Renal cortical epithelial cell (primary cell): ENCODE measurements around the gene NCK2. TPM values are rescaled to one million over a fixed set of nuclear protein-coding genes. Genes with fewer than 3 reads are reported as not detected.

Source experiments
- DNase-seq: peaks from one replicate; pipeline ENCODE4 v3.0.0-alpha.2; 2011; ENCODE audit warnings: low read depth
- total RNA-seq: library from RNA; depleted of rRNA; stranded (reverse); fragments of >200 nt; gene quantifications from 2 replicates; pipeline ENCODE4 v1.2.3, GENCODE V29; 2014

The NCK2 gene
- total RNA-seq, 1 donor from 2014 or later: 65.0 TPM

DNA sequence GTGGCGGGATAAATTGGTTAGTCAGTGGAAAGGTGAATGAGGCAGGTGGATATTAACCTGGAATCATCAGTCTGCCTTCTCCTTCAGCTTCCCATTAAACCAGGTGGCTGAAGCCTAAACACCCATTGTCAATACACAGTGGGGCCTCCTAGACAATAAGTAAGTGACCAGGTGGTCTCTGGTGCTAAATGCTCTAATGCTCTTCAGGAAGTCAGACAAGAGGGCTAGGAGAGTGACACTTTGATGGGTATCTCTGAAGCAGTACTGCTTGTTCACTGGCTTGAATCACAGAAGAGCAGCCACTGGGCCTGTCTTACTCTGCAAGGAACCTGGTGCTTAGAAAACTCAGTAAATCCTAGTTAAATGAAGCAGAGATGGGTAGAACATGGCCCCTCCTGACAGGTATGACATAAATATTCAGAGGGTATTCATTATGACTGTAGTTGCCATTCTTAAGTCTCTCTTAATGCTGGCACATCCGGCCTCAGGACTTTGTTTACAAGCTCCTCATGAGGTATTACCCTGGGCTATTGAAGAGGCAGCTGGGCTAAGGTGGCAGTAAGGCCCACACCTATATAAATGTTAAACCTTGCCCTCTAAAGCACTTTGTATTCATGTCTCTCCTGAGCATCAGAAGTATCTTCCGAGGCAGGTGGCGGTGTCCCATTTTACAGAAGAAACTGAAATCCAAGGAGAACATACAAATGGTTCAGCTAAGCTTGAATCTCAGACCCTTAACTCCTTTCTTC, 104.9 kb downstream of the NCK2 start:
- DNase-seq: no peak

DNA sequence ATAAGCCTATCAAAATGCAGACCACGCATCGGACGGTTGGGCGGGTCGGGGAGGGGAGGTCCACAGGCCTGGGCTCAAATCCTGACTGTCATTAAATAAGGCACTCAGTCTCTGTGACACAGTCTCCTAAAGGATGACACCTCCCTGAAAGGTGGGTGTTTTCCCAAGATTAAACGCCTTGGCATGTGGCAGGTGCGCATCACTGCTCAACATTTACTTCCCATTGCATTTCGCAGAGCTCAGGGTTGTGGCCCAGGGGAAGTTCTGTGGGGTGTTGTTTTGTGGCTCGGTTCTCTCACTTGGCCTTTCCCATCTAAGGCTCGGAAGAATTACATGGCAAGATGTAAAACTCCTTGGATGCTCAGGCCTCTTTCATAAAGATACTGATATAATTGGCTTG, 107.4 kb downstream of the NCK2 start:
- DNase-seq: no peak

DNA sequence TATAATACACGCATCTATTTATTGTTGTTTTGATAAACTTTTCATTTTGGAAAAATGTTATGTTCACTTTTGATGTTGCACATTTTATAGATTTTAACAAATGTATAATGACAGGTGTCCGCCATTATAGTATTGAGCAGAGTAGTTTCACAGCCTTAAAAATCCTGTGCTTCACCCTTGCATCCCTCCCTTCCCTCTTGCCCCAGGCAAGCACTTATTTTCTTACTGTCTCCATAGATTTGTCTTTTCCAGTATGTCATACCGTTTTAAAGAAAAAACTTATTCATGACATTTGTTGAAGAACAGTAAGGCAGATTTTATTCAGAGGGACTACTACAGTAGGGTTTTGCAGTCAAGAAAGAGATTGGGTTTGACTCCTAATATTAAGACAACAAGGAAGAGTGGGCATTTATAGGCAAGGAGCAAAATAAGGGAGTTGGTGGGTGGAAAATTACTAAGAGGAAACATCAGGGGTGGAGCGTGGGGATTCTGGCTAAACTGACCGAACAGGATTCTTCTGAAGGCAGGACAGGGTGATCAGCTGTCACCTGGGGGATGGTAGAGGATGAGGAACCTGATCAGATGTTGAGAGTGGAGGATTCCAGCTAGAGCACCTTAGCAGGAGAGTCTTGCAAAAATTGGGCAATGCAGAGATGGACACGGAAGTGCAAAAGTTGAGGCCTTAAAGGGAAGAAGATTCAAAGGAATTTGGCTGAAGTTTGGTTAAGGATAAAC, 108.8 kb downstream of the NCK2 start:
- DNase-seq: no peak

DNA sequence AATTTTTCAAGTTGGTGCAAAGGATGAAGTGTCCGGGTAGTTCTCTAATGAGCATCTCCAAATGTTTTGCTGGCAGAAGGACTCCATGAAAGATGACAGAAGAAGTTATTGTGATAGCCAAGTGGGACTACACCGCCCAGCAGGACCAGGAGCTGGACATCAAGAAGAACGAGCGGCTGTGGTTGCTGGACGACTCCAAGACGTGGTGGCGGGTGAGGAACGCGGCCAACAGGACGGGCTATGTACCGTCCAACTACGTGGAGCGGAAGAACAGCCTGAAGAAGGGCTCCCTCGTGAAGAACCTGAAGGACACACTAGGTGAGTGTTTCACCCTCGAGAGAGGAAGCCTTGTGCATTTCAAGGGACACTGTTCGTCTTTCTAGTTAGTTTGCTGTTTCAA, 110.3 kb downstream of the NCK2 start:
- DNase-seq: no peak

DNA sequence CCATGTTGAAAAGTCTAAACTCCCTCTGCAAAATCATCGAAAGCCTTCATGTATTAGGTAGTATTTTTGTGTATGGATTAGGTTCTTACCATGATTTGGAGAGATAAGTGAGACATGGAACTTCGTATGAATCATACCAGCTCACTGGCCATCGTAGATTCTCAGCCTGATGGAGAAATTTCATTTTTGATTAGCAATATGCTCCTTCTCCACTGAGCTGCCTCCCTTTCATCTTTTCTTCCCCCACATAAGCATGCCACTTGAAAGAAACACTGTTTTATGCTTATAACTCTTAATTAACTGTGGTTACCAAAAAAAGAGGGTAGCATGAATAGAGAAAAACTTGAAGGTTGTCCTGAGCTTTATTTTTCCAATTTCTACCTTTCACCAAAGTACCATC, 111.9 kb downstream of the NCK2 start:
- no peak for DNase-seq

DNA sequence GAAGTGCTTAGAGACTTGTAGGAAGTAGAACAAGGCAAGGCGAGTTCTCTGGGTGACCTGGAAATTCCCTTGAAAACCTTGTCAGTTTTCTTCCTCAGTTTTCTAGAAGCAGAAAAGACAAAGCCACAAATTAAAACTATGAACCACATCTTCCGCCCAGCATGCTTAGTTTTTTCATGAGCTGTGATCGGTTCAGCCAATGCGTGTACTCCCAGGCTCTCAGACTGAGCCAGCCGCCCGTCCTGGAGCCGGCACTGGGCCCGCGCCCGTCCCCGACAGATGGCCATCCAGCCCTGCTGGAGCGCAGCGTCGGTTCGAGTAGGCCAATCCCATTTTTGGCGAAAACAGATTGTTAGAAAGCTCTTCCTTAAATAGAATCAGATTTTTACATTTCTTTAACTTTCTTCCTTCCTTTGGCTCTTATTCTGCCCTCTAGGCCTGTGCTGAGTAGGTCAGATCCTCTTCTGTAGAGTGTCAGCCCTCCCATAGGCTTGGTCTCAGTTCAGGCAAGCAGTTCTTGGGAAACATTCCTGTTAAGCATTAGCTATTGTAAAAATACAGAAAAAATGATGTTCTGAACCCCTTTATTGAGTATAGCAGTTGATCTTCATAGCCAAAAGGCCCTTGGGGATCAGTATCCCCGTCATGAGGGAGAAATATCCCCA, 112.5 kb downstream of the NCK2 start:
- no peak for DNase-seq

DNA sequence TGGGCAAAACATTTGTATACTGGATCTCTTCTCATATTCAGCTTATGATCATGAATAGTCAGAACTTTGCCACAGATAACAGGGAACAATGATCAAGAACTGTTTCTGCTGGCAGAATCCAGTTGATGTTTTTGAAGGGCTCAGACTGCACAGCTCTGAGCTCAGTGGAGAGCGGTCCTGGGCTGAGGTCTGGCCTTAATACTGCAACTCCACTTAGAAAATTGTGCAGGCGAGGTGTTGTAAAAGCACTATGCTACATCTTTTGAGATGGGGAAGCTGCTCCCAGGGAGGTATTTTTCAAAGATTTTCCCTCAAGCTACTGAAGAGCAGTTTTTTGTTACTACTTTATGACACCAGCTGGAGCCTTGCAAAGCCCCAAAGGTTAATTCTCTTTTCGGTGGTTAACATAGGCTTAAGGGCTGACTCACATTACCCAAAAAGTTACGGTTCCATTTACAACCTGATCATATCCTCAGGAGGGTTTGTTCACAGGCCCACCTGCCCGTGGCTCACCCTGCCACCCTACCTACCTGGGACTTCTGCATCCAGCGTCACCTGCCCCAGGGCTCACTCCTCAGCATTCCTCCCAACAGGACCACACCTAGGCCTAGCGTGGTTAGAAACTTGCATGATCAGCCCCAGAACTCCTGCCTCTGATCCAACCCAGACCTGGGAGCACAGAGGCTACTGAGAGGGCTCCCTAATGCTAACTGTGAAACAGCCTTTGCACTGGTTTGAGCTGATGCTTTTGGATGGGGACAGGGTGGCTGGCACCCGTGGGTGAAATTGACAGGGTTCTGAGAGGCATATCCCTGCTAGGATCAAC, 114.4 kb downstream of the NCK2 start:
- DNase-seq: no peak

DNA sequence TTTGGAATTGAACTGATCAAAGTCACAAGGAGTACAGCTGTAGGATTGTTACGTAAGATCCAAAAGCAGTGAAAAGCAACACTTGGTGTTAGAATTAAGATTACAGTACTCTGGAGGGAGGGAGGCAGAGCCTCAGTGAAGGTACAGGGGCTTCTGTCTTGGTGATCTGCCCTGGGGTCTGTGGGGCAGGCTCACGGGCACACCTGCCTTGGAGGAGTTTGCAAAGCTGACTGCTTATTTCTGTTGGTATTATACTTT, 114.9 kb downstream of the NCK2 start:
- no peak for DNase-seq

DNA sequence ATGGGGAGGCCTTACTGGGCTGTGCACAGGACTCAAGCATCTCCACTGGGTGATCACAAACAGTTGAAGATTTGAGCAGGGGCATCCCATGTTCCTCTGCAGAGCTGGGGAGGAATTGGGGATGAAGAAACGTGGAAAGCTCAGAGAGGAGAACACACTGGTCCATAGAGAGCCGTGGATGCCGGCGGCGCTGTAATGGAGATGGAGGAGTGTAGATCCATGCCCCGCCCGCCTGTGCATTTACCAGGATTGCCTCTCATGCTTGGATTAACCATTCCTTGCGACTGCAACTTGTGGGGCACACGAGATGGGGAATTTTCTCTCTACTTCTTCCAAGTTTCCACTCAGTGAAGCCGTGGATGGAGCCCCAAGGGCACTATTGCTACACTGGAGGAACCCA, 115.9 kb downstream of the NCK2 start:
- no peak for DNase-seq

DNA sequence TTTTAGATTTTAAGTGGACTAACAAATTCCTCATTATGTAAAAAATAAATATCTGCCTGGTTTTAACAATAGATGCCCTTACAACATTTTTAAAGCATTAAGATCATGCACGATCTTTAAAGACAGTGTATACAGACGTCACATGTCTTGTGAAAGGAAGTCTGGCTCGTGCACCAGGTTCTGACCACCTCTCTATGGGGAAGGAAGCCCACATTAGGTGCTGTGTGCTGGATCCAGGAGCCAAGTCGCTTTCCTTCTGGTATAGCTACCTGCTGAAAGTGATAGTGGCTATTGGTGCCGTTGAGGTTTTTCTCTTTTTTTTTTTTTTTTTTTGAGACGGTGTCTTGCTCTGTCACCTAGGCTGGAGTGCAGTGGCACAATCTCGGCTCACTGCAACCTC, 116.5 kb downstream of the NCK2 start:
- no peak for DNase-seq

DNA sequence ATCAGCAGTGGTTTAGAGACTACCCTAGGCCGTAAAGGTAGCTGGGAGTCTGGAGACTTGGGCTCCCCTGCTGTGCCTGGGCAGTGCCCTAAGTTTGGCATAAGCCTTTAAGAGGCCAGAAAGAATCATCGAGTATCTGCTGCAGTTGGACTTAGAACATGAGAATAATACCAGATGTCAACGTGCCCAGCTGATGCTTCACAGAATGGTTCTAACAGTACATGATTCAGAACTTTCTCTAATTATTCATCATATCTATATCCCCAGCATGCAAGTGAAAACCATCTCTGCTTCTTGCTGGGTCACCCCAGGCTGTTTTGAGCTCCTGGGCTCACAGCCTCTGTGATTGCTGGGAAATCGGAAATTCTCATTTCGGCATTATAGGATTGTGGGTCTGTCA, 118.1 kb downstream of the NCK2 start:
- DNase-seq: no peak

DNA sequence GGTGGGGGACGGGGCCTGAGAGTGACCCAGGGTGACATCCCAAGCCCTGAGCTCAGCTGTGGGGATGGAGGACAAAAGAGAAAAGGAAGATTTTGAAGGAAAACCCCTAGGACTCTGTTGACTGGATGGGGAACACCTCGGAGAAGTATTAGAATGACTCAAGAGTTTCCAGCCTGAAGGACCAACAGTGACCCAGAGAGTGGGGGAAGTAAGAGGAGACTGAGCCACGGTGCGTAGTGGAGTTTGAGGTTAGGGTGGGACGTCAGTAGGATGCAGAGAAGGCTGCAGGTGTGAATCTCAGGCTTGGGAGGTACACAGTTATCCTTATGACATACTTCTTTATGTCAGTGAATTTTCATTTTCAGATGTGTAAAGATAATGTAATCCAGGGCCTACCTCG, 119.5 kb downstream of the NCK2 start:
- no peak for DNase-seq

DNA sequence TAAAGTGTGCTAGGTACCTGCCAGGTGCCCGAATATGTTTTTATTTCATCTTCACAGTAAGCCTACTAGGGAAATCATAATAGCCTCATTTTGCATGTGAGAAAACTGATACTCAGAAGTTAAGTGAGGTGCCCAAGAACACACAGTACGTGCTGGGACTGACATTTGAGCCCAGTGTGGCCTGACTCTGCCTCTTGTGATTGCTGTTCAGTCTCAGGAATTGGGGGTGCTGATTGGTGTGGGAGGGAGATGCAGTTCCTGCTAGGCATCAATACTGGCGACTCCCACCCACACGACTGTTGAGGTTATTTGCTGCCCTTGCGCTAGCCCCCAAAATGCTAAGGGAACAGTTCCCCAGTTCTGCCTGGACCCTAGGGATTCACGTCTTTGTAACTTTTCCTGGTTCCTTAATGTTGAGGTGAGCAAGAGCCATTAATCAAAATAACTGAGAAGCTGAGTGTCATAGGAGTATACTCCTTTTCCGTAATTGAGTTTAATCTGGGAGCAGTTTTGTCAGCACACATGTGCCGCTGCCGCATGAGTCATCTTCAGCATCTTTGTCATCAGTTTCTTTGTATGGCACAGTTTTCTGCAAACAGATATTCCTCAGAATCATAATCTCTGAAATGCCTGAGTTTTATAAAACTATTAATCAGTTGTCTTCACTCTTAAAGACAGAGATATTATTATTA, 120.7 kb downstream of the NCK2 start:
- no peak for DNase-seq

DNA sequence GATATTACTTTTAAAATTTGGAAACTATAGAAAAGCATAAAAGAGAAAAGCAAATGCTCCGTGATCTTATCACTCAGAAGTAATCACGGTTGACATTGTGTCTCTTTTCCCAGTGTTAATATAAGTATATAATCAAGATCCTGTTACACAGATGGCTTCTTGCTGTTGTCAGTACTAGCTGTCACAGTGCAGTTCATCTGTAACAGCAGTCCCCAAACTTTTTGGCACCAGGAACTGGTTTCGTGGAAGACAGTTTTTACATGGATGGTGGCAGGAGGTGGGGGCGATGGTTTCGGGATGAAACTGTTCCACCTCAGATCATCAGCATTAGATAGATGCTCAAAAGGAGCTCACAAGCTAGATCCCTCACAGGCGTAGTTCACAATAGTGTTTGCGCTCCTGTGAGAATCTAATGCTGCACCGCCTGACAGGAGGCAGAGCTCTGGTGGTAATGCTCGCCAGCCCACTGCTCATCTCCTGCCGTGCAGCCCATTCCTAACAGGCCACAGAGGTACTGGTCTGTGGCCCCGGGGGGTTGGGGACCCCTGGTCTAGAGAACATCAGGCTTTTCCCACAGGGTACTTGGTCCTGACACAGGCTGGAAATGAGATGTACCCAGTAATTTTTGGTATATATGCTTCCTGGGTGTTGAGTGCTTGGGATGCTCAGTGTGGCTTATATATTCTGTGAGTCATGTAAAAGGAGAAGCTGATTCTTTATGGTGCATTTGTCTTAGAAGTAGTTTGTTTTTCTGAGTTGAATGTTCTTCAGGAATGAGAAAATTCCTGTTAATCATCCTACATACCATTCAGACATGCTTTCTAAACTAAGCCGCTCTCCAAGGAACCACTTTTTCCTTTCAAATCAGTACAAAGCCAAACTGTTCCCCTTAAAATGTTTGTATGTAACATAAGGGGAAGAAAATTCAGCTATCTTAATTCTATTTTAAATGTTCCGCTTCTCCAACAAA, 121.8 kb downstream of the NCK2 start:
- DNase-seq: peak; percentile 44

DNA sequence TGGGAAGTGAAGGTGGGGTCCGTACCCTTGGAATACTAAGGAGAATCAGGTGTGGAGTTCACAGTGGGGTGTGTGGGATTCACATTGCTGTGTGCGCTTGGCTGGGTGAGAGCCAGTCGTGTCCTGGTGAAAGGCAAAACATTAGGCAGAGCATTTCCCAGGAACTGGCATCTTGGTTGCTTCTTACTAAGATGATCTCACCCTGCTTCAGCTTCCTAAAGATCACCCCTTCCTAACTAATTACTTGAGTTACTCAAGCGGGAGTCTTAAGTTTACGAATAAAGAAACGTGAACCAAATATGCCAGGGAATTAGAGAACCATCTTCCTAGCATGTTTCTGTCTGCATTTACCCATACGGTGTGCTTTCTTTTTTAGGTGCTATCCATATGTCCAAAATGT, 122.9 kb downstream of the NCK2 start:
- peak; percentile 33 for DNase-seq

DNA sequence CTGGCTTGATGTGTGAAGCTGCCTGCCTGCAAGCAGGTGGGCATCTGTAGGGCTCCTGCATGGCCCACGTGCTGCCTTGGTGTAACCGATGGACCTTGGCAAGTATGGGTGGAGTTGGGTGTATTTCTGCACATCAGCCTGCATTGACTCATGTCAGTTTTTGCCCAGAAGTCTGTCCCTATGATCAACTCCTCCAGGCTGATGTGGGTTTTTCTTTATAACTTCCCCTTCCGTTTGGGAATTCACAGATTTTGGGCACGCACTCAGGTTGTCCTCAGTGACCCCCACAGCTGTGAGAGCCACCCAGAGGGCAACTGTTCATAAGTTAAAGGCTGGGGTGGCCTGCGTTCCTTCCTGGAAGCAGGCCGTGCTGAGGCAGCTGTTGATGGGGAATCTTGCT, 123.3 kb downstream of the NCK2 start:
- peak; percentile 71 for DNase-seq

DNA sequence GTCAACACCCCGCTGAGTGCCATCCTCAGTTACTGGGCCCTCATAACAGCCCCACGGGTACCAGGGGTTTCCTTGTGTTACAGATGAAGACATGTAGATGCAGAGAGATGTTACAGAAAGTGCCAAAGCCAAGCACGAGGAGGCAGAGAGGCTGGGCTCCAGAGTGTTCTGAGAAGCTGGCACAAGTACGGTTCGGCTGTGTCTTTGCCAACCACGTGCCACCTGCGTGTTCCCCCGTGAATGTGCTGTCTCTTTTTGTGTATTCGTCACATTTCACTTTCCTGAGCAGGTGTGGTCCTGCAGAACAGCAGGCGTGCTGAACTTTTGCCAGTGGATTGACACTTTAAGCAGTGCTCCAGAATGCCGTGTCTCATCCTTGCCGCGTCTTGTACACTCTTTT, 124.6 kb downstream of the NCK2 start:
- no peak for DNase-seq

DNA sequence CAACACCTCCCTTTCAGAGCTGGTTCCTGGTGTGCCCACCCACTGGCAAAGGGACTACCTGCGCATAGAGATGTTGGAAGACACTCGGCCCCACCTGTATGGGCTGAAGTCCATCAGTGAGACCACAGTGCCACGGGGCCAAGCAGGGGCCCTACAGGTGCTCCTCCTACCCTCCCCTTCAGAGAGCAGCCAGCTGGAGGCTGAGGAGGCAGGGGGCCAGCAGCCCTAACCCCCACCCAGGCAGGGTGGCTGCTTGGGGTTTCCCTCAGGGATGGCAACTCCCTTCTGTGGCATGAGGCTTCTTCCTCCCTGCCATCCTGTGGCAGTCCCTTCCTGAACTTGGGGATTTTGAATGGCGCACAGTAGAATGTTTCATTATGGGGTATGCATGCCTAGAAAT, 125.3 kb downstream of the NCK2 start:
- no peak for DNase-seq

DNA sequence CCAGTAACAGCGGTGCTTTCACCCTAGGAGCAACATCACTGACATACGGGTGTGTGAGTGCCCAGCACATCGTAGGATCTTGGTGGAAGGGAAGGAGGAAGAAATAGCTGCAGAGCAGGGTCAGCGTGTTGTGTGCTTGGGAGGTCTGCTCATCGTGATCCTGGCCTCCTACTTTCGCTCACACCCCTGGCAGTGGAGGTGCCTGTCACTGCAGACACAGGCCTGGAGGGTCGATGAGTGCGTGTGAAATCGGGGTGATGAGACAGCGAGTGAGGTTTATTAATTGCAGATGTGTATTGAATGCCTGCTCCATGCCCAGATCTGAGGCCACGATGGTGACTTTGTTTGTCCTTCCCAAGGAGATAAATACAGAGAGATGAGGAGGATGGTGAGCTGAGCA, 126.1 kb downstream of the NCK2 start:
- no peak for DNase-seq

DNA sequence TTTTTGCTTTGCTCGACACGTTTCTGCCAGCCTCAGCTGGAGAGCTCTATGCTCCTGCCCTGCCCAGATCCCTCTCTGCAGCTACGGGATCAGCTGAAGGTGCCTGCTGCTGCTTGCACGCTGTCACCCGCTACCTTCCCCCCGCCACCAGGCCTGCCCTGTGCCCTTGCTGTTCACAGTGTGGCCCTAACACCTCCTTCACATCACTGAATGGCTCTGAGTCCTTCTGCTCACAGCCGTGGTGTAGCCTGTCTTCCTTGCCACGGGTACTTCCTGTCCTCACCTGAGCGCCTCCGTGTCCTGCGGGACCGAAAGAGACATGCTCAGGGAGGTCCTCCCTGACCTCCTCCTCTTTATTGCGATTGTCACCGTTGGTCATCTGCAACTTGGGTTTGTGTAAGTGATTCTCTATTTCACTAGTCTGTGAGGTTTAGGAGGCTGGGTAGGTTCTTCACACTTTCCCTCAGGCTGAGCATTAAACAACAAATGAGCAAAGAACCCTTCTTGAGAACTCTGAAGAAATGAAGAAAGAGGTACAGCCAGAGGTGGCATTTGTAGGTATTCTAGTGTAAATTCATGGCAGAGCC, 127.5 kb downstream of the NCK2 start:
- no peak for DNase-seq
